Measurements from ENCODE around the gene GLRX3. TPM values are rescaled to one million over a fixed set of nuclear protein-coding genes. Genes with fewer than 3 reads are reported as not detected.

The GLRX3 gene
- total RNA-seq, 1 donor from 2014 or later, result 137 TPM

DNA sequence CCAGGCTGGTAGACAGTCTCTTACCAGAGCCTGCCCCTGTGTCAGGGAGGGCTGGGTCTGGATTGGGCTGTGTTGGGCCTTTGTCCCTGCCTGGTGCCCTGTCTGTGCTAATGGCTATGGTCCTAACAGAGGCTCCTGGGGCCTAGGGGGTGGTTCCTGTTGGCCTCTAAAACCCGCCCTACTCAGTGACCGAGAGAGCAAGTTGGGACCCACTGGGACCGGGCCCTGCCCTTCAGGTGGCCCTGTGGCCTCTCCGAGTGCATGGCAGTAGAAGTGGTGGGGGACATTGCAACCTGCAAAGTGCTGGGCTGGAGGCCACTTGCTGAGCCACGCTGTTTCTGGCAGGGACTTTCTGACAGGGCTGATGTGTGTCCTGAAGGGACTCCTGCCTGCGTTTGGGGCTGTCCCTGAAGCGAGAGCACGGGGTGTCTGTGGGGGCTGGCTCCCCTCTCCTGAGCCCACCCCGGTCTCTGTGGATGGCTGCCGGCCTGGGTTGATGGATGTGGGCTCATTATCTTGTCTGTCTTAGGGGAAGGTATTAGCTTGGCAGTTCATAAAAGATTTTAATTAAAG lies 56.2 kb downstream of the GLRX3 start:
- no peak overlapping the region for H3K4me2 ChIP-seq (ENCODE audit: low read length)
- Mint-ChIP-seq H3K4me3 (ENCODE audit: unreplicated experiment) (no peak overlapping the region), H3K9me3 (ENCODE audit: unreplicated experiment) (no peaks in the 10 kb centered on the region), H3K4me1 (ENCODE audit: low read depth, unreplicated experiment) (peaks cover 5% of the 10 kb centered on the region), H3K27ac (ENCODE audit: unreplicated experiment) (no peak overlapping the region), H3K27me3 (ENCODE audit: low read depth, unreplicated experiment) (no peaks in the 10 kb centered on the region), H3K36me3 (ENCODE audit: low read depth, unreplicated experiment) (peaks cover 10% of the 10 kb centered on the region)
- no peak overlapping the region for H2AFZ ChIP-seq (ENCODE audit: low read depth, low read length)
- H3K27ac ChIP-seq (ENCODE audit: low read depth, low read length), result no peak overlapping the region
- peaks cover 3% of the 10 kb centered on the region for H3K36me3 ChIP-seq (ENCODE audit: insufficient read depth, low read length)
- H3K4me3 ChIP-seq (ENCODE audit: insufficient read depth, low read depth, low read length), result no peak overlapping the region
- TF ChIP-seq EZH2 (IDR thresholded peaks at IDR 0.05; ENCODE audit: insufficient read depth, low read length), result no peak
- TF ChIP-seq CTCF (IDR thresholded peaks at IDR 0.05; ENCODE audit: insufficient read depth, low read depth, low read length), result no peak
- H3K9ac ChIP-seq (ENCODE audit: low read length), result no peak overlapping the region
- H4K20me1 ChIP-seq (ENCODE audit: insufficient read depth, low read length), result peaks cover 4% of the 10 kb centered on the region
- H3K27me3 ChIP-seq (ENCODE audit: insufficient read depth, low read length), result no peaks in the 10 kb centered on the region
- H3K4me1 ChIP-seq (ENCODE audit: insufficient read depth, low read length), result no peaks in the 10 kb centered on the region
- H3K9me3 ChIP-seq (ENCODE audit: insufficient read depth, low read depth, low read length), result no peaks in the 10 kb centered on the region
- no peak for DNase-seq (ENCODE audit: low read depth)
- H3K79me2 ChIP-seq (ENCODE audit: insufficient read depth, low read length), result no peaks in the 10 kb centered on the region
- FAIRE-seq, result no peak

DNA sequence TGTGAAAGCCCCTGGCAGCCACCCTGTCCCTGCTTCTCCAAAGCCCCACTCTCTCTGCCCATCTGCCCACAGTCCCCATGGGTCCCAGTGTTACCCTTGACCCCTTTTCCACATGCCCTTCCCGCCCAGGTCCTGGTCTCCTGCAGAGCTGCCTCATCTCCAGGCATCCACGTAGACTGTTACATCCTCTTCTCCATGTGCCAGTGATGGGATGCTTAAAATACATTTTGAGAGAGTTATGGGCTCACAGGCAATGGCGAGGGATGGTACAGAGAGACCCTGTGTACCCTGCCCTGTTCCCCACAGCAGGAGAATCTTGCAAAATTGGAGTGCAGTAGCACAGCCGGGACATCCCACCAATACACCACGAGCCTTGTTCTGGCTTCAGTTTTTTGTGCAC lies 56.8 kb downstream of the GLRX3 start:
- FAIRE-seq (no peak), DNase-seq (ENCODE audit: low read depth) (no peak)
- no peak overlapping the region for H3K27ac Mint-ChIP-seq (ENCODE audit: unreplicated experiment)
- TF ChIP-seq CTCF (IDR thresholded peaks at IDR 0.05; ENCODE audit: insufficient read depth, low read depth, low read length) (no peak), EZH2 (IDR thresholded peaks at IDR 0.05; ENCODE audit: insufficient read depth, low read length) (no peak)
- no peaks in the 10 kb centered on the region for H4K20me1 ChIP-seq (ENCODE audit: insufficient read depth, low read length)
- H3K4me1 Mint-ChIP-seq (ENCODE audit: low read depth, unreplicated experiment), result peaks cover 5% of the 10 kb centered on the region
- no peaks in the 10 kb centered on the region for H3K4me1 ChIP-seq (ENCODE audit: insufficient read depth, low read length)
- no peaks in the 10 kb centered on the region for H3K9me3 Mint-ChIP-seq (ENCODE audit: unreplicated experiment)
- H2AFZ ChIP-seq (ENCODE audit: low read depth, low read length), result no peak overlapping the region
- H3K4me3 Mint-ChIP-seq (ENCODE audit: unreplicated experiment), result no peak overlapping the region
- H3K9me3 ChIP-seq (ENCODE audit: insufficient read depth, low read depth, low read length), result no peaks in the 10 kb centered on the region
- no peaks in the 10 kb centered on the region for H3K79me2 ChIP-seq (ENCODE audit: insufficient read depth, low read length)
- no peak overlapping the region for H3K9ac ChIP-seq (ENCODE audit: low read length)
- H3K27me3 ChIP-seq (ENCODE audit: insufficient read depth, low read length), result no peaks in the 10 kb centered on the region
- peaks cover 10% of the 10 kb centered on the region for H3K36me3 Mint-ChIP-seq (ENCODE audit: low read depth, unreplicated experiment)
- no peak overlapping the region for H3K4me2 ChIP-seq (ENCODE audit: low read length)
- peaks cover 3% of the 10 kb centered on the region for H3K36me3 ChIP-seq (ENCODE audit: insufficient read depth, low read length)
- no peak overlapping the region for H3K27ac ChIP-seq (ENCODE audit: low read depth, low read length)
- H3K4me3 ChIP-seq (ENCODE audit: insufficient read depth, low read depth, low read length), result no peak overlapping the region
- H3K27me3 Mint-ChIP-seq (ENCODE audit: low read depth, unreplicated experiment), result no peaks in the 10 kb centered on the region

DNA sequence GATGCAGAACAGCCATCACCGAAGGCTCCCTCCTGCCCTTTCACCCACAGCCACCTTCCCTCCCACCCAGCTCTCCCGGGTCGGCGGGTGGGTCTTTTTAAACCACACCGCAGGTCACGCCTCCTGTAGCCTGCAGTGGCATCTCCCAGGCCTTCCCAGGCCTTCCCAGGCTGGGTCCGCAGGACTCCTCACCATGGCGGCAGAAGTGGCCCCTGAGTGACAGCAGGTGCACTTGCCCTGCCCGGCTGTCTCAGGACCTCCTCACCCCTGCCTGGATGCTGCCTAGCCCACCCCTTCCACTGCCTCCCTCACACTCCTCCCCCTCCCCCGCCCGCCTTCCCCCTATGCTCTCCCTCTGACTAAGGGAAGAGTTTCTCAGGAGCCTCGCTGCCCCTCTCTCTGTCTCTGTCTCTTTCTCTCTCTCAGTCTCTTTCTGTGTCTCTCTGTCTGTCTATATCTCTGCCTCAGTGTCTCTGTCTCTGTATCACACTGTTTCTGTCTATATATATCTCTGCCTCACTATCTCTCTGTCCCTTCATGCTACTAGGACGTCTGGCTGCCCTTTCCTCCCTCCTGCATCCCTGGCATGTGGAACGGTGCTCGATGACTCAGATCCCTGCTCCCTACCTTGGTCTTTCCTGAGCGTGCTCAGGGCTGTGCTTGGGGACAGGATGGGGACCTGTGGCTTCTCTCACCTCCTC lies 57.5 kb downstream of the GLRX3 start:
- Histone ChIP-seq H2AFZ (ENCODE audit: low read depth, low read length) (no peak overlapping the region), H3K79me2 (ENCODE audit: insufficient read depth, low read length) (no peaks in the 10 kb centered on the region), H3K4me2 (ENCODE audit: low read length) (no peak overlapping the region), H3K27me3 (ENCODE audit: insufficient read depth, low read length) (no peaks in the 10 kb centered on the region), H3K4me3 (ENCODE audit: insufficient read depth, low read depth, low read length) (no peak overlapping the region), H3K9me3 (ENCODE audit: insufficient read depth, low read depth, low read length) (no peaks in the 10 kb centered on the region), H4K20me1 (ENCODE audit: insufficient read depth, low read length) (no peaks in the 10 kb centered on the region), H3K9ac (ENCODE audit: low read length) (no peak overlapping the region), H3K4me1 (ENCODE audit: insufficient read depth, low read length) (no peaks in the 10 kb centered on the region), H3K36me3 (ENCODE audit: insufficient read depth, low read length) (no peaks in the 10 kb centered on the region), H3K27ac (ENCODE audit: low read depth, low read length) (no peak overlapping the region)
- Mint-ChIP-seq H3K4me1 (ENCODE audit: low read depth, unreplicated experiment) (peaks cover 5% of the 10 kb centered on the region), H3K36me3 (ENCODE audit: low read depth, unreplicated experiment) (peaks cover 12% of the 10 kb centered on the region), H3K27ac (ENCODE audit: unreplicated experiment) (no peak overlapping the region), H3K4me3 (ENCODE audit: unreplicated experiment) (peak overlapping the region; percentile 46), H3K9me3 (ENCODE audit: unreplicated experiment) (no peaks in the 10 kb centered on the region), H3K27me3 (ENCODE audit: low read depth, unreplicated experiment) (no peaks in the 10 kb centered on the region)
- FAIRE-seq (no peak), DNase-seq (ENCODE audit: low read depth) (no peak)
- TF ChIP-seq EZH2 (IDR thresholded peaks at IDR 0.05; ENCODE audit: insufficient read depth, low read length) (no peak), CTCF (IDR thresholded peaks at IDR 0.05; ENCODE audit: insufficient read depth, low read depth, low read length) (no peak)

Data from astrocyte (in vitro differentiated cells and primary cell).